Glomerular visceral epithelial cell (primary cell): Measurements from ENCODE around the gene EXOG.

ENCODE experiments used
- DNase-seq: peaks from one replicate; pipeline ENCODE4 v3.0.0-alpha.2; 2016; ENCODE audit errors: extremely low spot score

Gene EXOG

DNA sequence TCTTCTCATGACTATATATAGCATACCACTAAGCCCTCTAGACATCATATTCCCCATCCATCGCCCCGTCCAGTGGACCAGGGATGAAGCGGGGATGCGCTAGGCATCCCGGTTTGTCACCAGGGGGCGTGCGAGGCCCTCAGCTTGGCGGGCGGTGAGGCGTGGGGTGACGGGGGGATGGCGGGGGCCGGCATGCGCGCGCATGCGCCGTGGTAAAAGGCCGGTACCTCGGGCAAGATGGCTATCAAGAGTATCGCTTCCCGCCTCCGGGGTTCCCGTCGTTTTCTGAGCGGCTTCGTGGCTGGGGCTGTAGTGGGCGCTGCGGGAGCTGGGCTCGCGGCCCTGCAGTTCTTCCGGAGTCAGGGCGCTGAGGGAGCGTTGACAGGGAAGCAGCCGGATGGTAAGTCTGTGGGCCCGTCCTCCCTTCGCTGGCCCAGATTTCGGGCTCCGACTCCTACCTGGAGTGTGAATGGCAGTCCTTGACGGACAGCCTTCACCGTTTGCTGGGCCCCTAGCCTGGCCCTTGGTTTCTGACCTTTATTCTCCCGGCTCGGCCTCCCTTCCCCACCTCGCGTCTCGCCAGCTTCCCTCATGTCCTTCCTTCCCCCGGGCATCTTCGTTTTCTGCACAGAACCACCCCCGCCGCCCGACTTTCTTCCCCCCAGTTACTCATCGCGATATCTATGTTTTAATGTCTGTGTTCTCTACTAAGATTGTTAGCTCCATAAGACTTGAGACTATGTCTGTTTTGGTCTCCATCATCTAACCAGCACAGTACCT, at the start of gene EXOG:
Gene EXOG (plus strand): TSS at position 210 of the 780 bp plus-strand sequence. CDS start 28 bp downstream, at position 238.
- peak; percentile 94 for DNase-seq

- no peak for DNase-seq
Measured at GRCh38 chr3:38446812-38447211, 49.3 kb upstream of the EXOG start.

DNA sequence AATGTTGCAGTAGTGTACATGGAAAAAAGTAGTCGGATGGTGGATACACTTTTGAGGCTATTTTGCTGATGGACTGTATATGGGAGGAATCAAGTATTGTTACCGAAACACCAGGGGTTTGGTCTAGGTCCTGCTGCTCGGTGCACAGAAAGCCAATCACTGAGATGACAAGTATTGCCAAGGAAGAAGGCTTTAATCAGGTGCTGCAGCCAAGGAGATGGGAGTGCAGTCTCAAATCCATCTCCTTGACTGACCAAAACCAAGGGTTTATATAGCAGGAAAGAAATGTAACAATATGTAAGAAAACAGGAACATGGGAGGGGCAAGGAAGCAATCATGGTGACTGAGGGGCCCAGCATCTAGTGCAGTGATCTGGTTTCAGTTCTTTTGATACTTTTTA, 45.3 kb upstream of the EXOG start:
- DNase-seq, result no peak

- DNase-seq, result peak; percentile 84
Measured at GRCh38 chr3:38453075-38453912, 42.8 kb upstream of the EXOG start, which contains the start of gene ACVR2B. Gene ACVR2B, plus strand, starts transcription at chr3:38453890. Its CDS starts 433 bp downstream, at chr3:38454323.

- DNase-seq, result no peak
Measured at GRCh38 chr3:38453913-38454177, 42.3 kb upstream of the EXOG start.

GRCh38 chr3:38454178-38454883, 41.8 kb upstream of the EXOG start:
- peak; percentile 24 for DNase-seq

DNA sequence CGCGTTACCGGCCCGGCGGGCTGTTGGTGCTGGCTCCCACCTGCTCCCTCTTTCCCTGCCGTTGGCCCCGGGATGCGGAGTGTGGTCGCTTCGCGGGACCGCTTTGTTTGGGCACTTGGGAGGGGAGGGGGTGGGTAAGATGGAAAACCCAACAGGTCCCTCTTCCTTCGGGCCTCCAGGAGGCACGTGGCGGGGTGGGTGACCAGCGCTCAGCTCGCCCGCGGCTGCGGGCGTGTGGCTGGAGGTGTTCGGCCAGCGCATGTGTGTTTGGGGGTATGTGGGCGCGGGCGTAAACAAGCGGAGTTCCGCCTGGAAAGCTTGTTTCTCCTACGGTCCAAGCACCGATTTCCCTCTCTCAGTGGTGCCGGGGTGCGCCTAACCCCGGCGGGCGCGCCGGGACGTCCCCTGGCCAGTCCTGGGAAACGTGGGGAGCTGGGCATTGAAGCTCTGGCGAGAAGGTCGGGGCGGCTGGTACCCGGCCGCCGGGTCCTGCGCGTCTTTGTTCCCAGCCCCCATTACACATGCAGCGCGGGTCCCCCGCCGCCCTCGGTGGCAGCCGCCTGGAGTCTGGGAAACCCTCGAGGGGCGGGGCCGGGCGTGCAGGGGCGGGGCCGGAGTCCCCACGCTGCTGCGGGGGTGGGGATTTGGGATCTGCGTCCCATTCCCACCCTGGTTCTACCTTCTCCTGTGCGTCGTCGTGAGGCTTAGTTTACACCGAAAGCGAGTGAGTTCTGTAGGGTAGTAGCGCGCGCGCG, 41.1 kb upstream of the EXOG start:
- DNase-seq, result peak; percentile 75

GRCh38 chr3:38455639-38456430, 40.3 kb upstream of the EXOG start:
- no peak for DNase-seq

DNA sequence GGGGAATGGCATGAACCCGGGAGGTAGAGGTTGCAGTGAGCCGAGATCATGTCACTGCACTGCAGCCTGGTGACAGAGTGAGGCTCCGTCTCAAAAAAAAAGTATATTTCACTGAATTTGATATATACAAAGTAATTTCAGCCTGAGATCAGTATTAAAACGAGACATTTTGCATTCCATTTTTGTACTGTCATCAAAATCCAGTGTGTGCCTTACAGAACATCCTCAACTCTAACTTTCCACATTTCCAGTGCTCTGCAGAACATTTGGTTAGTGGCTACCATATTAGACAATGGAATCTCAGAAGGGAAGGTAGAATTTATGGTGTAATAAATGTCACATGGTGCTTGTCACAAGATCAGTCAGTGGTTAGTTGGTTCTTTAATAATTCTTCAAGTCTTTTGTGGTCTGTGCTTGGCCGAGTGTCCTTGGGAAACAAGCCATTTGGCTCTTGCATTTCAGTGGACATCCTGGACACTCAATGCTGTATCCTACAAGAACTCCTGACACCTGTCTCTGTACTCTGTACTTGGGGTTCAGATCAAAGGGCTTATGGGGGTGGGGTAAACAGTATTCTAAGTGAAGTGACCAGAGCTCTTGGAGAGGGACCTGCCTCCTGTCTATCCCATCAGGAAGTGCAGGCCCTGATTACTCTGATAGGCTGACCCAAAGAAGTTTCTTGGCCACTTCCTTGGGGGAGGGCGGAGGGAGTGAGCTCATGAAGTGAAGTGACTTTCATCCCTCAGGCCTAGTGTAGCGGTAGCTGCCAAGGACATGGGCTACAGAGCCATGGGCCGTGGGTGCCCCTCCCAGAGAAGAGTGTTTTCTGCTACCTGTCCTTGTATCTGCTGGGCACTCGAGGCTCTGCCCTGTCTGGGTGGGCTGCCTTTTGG, 38.8 kb upstream of the EXOG start:
- no peak for DNase-seq

DNA sequence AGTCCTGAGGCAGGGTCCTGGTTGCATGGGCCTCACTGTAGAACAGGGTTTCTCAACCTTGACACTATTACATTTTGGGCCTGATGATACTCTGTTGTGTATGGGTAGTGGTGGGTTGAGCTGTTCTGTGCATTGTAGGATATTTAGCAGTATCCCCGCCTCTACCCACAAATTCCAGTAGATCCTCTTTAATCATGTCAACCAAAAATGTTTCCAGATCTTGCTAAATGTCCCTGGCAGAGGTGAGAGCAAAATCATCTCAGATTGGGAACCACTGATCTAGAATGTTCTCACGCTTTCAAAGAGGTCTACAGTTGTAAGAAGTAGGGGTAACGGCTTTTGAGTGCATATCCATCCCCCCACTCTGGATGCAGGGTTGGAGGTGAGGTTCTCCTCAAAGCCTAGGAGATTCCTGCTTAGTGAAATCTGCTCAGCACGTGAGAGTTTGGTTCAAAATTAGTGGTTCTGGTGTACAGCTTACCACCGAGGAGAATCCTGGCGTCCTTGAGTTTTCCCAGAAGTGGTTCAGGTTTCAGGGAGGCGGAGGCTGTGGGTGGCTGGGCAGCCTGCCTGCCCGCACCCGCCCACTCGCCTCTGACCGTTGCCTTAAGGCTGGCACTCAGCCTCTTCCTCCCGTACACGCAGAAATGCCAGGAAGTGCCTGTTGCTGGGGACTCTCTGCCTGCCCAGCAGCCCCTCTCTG, 37.2 kb upstream of the EXOG start:
- DNase-seq, result peak; percentile 59

- DNase-seq, result no peak
Measured at GRCh38 chr3:38459499-38460048, 36.6 kb upstream of the EXOG start.

DNA sequence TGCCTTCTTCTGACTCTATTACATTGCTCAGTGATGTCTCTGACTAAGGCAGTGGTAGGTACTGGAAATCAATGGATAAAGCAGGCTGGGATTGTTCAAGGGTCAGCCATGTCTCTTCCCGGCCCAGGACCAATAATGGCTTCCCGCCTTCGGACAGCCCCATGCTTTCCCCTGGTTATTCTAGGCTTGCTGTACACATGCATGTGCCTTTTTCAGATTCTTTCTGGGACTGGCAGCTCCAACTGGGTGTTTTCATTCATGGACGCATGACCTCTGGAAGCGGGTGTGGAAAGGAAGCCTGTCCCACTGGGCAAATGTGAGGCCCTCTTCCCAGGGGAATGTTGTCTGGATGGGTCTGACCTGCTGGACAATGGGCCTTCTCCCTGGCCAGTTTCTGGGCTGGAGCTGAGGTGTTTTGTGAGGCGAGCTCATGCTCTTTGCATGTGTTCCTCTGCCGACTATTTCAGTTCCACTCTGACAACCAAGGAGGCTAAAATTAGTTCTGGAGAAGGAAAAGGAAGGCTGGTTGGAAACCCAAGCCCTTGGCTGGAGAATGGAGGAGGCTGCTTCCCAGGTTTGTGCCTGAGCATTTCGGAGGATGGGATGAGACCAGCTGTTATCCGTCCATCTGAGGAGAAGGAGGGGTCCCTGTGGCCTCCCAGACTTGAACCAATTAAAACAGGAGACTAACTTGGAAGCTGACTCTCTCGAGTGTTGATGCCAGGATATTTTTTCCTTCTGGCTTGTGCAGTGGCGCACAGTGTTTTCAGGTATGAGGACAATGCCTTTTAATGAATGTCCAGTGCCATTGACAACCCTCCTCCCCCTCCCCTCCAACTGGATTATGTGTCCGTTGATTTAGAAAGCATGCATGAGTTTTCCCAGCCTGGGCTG, 35.5 kb upstream of the EXOG start:
- DNase-seq, result no peak

DNA sequence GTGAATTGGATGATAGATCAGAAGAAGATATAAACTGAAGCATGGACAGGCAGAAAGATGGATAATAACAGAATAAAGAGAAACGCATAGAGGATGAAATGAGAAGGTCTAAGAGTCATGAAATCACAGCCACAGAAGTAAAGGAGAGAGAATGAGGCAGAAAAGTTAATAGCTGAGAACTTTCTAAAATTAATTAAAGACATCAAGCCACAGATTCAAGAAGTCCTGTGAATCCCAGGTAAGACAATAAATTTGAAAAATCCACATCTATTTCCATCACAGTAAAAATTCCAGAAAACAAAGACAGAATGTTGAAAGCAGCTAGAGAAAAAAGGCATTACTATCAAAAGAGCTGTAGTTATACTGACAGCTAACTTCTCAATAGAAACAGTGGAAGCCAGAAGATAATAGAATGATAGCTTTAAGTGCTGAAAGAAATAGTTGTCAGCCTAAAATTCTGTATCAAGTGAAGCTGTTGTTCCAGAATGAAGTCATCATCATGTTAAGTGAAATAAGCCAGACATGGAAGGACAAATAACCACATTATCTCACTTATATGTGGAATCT, 30.5 kb upstream of the EXOG start:
- DNase-seq, result no peak

DNA sequence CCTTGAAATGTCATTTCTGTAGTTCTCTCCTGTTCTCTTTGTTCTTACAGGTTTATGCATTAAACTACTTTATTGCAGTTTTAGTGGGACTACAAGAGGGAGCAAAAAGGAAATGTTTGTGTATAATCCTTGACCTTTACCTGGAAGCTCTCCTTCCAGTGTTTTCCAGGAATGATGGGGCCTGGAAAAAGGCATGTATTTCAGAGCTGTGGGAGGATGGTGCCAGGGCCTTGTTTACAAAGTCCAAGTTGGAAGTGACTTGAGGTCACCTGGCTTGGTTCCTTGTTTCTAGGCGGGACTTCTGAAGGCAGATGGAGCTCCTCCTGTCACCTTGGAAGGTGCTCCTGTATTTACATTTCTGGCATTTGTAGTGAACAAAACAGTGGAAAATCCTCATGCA, 27.4 kb upstream of the EXOG start:
- no peak for DNase-seq

DNA sequence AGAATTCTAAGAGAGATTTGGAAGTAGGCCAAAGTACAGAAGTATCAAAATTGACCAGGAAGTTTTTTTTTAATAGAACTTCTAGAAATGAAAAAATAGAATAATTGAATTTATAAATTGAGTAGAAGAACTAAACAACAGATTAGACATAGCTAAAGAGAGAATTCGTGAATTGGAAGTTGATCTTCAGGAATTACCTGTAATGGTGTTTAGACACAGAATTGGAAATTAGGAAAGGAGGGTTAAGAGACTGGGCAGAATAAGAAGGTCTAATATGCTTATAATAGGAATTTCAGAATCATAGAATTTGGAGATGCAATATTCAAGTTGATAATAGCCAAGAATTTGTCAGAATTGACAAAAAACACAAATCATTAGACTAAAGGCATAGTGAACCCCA, 26.3 kb upstream of the EXOG start:
- no peak for DNase-seq

DNA sequence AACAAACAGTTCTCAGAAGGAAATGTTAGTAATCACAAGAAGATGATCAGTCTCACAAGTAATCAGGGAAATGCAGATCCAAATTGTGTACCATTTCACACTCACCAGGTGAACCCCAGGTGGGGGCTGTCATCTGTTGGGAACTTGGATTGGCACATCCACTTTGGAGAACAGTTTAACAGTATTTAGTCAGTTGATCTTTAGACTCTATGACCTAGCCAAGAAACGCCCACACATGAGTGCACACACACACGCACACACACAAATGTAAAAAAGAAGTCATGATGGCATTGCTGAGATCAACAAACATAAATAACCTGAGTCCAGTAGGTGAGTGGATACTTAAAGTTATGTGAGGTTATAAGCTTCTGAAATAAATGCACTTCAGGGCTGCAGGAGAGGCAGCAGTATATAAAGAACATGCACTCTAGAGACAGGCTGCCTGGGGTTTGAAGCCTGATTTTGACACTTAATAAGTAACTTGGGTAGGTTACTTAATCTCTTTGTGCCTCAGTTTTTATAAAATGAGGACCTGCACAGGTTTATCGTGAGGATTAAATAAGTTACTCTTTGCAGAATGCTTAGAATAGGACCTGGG, 24.8 kb upstream of the EXOG start:
- DNase-seq, result no peak

DNA sequence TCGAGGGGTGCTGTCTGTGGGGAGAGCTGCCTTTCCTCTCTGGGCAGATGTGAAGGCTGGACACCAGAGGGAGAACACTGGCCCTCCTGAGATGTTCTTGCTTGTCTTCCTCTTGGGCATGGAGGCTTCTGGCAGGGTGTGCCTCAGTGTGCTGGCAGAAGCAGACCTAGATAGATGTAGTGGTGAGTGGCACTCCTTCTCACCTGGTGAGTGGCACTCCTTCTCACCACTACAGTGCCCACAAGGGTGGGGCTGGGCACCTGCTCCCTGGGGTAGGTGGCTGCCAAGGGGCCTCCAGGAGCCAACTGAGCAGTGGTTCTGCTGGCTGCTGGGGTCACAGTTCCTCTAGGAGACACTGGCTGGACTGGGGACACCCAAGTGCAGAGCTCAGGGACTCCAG, 23.8 kb upstream of the EXOG start:
- DNase-seq, result no peak
